ENCODE measurements around the gene TBXAS1.

Gene TBXAS1

DNA sequence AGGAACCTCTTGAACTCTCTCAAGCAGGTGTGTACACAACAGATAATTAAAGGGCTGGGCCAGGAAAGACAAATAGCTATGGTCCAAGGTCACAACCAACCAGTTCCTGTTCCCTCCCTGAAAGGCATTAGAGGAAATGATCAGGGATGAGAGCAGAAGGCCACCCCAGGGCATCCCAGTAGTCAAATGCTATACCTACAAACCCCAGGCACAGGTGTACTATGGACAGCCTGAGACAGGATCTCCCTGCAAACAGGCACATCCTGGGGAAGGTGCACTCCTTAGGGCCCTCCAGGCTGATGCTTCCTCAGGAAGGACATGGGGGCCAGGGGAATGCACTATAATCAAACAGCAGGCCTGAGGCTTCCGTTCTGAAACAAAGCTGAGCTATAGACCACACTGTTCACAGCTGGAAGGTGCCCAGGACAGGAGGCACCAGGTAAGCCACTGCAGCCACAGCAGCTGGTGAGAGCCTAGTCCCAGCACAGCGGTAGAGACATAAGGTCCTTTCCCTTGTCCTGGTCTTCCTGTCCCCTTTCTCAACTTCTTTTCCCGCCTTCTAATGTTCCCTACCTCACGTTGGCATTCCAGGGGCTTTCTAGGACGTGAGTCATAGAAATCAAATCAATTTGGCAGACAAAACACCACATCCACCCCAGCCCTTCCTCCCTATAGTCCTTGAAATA lies 220.4 kb downstream of the TBXAS1 start:
- no peak overlapping the region for H3K9ac ChIP-seq (ENCODE audit: low read length)
- H3K4me1 ChIP-seq (ENCODE audit: control insufficient read depth, insufficient read depth, low read length) = peaks cover 26% of the 10 kb centered on the region
- H3K27me3 ChIP-seq (ENCODE audit: control insufficient read depth, insufficient read depth, low read length) = no peaks in the 10 kb centered on the region
- no peaks in the 10 kb centered on the region for H3K36me3 ChIP-seq (ENCODE audit: control insufficient read depth, insufficient read depth, low read length)
- no peak overlapping the region for H3K4me3 ChIP-seq (ENCODE audit: low read length)
- no peaks in the 10 kb centered on the region for H3K9me3 ChIP-seq (ENCODE audit: control insufficient read depth, low read length)

DNA sequence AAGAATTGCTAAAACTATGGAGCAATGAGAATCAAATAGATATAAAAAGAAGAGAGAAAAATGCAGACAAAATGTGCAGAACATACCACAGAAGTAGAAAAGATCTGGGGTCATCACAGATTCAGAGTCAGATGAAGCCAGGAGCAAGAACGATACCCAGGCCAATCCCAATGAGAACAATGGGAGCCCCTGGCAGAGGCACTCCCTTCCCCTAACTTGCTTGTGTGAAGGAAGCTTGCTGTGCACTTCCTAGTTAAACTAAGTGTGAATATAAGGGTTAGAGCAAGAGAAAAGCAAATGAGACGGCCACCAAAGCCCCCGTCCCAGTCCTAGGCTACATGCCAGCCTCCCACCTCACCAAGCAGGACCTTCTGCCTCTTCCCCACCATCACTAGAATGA lies 221.0 kb downstream of the TBXAS1 start:
- Histone ChIP-seq H3K9ac (ENCODE audit: low read length) (no peak overlapping the region), H3K27me3 (ENCODE audit: control insufficient read depth, insufficient read depth, low read length) (no peaks in the 10 kb centered on the region), H3K9me3 (ENCODE audit: control insufficient read depth, low read length) (no peaks in the 10 kb centered on the region), H3K36me3 (ENCODE audit: control insufficient read depth, insufficient read depth, low read length) (no peaks in the 10 kb centered on the region), H3K4me1 (ENCODE audit: control insufficient read depth, insufficient read depth, low read length) (peaks cover 26% of the 10 kb centered on the region), H3K4me3 (ENCODE audit: low read length) (no peak overlapping the region)

DNA sequence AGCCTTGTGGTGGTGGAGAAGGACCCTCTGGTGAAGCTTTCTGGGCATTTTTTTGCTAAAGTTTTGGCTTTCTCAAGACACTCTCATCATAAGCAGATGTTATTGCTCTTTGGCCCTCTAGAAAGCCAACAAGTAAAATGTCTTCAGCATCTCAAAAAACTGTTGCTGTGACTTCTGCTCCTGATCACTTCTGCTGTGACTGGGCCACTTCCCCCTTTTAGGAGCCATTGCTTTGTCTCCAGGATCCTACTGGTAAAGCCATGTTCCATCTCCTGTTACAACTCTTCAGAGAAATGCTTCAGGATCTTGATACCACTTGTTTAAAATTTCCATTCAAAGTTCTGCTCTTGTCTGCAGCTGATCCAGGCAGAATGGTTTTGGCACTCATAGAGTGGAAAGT lies 222.8 kb downstream of the TBXAS1 start:
- Histone ChIP-seq H3K36me3 (ENCODE audit: control insufficient read depth, insufficient read depth, low read length) (peaks cover 1% of the 10 kb centered on the region), H3K27me3 (ENCODE audit: control insufficient read depth, insufficient read depth, low read length) (no peaks in the 10 kb centered on the region), H3K4me3 (ENCODE audit: low read length) (no peak overlapping the region), H3K9me3 (ENCODE audit: control insufficient read depth, low read length) (no peaks in the 10 kb centered on the region), H3K4me1 (ENCODE audit: control insufficient read depth, insufficient read depth, low read length) (peaks cover 26% of the 10 kb centered on the region), H3K9ac (ENCODE audit: low read length) (no peak overlapping the region)

DNA sequence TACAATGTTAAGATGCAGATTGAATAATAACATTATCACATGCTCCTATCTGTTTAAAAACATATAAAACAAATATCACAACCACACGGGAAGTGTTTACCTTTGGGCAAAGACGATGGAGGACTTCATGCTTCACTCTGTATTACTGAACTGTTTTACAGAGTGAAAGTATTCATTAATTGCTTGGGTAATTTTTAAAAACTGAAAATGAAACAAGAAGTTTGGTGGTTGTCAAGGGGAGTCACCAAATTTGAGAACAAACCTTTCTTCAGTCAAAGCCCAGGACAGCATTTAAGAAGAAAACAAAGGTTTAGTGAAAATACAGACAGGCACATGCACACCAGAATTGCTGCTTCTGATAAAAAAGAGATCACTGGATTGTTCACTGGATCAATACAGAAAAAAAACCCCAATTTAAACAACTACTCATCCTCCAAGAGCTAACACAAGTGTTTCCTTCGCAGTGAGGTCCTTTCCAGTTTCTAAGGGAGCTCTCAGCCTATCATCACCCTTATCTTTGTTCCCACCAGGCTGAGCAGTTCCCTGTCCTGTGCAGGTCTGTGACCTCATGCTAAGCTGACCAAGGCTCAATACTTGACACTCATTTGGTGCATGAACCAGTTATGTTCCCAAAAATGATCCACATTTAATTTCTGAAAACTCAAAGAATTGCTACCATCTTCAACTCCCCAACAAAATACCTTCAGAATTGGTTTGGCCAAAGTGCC lies 224.9 kb downstream of the TBXAS1 start:
- peaks cover 8% of the 10 kb centered on the region for H3K36me3 ChIP-seq (ENCODE audit: control insufficient read depth, insufficient read depth, low read length)
- H3K9ac ChIP-seq (ENCODE audit: low read length) = no peak overlapping the region
- H3K4me3 ChIP-seq (ENCODE audit: low read length) = no peak overlapping the region
- no peaks in the 10 kb centered on the region for H3K9me3 ChIP-seq (ENCODE audit: control insufficient read depth, low read length)
- peaks cover 33% of the 10 kb centered on the region for H3K4me1 ChIP-seq (ENCODE audit: control insufficient read depth, insufficient read depth, low read length)
- no peaks in the 10 kb centered on the region for H3K27me3 ChIP-seq (ENCODE audit: control insufficient read depth, insufficient read depth, low read length)

DNA sequence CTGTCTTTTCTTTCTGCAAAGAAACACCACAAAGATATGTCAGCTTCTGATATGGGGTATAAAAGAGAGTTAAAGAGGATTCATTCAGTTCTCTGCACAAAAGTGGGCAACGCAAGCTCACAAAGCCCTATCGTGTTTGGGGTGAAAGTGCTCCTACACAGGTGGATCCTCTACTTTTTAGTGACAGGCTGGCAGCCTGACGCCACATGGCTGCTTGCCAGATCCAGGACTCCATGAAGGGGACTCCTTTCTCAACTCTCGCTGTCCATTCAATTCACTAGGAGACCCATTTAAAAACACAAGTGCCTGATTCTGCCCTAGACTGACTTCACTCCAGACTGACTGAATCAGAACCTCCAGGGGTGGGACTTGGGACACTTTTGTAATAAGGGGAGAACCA lies 225.7 kb downstream of the TBXAS1 start:
- H3K36me3 ChIP-seq (ENCODE audit: control insufficient read depth, insufficient read depth, low read length) = peaks cover 8% of the 10 kb centered on the region
- H3K27me3 ChIP-seq (ENCODE audit: control insufficient read depth, insufficient read depth, low read length) = no peaks in the 10 kb centered on the region
- H3K4me1 ChIP-seq (ENCODE audit: control insufficient read depth, insufficient read depth, low read length) = peaks cover 32% of the 10 kb centered on the region
- no peak overlapping the region for H3K4me3 ChIP-seq (ENCODE audit: low read length)
- no peaks in the 10 kb centered on the region for H3K9me3 ChIP-seq (ENCODE audit: control insufficient read depth, low read length)
- no peak overlapping the region for H3K9ac ChIP-seq (ENCODE audit: low read length)

DNA sequence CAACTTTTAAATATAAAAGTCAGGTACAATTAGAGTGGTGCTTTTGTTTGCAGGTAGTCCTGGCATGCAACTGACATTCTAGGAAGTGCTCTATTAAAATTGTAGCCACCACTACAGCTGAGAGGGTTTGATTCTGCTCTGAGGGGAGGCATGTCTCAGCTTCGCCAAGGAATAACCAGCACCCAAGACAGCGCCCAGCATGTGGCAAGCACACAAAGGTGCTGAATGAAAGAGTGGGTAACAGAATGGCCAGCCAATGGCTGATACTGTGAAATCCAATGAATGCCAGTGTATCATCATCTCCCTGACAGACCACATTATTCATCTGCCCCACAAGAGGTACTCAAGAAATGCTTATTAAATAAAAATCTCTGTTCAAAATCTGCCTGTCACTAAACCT lies 226.8 kb downstream of the TBXAS1 start:
- Histone ChIP-seq H3K9ac (ENCODE audit: low read length) (no peak overlapping the region), H3K36me3 (ENCODE audit: control insufficient read depth, insufficient read depth, low read length) (peaks cover 8% of the 10 kb centered on the region), H3K4me1 (ENCODE audit: control insufficient read depth, insufficient read depth, low read length) (peaks cover 38% of the 10 kb centered on the region)

DNA sequence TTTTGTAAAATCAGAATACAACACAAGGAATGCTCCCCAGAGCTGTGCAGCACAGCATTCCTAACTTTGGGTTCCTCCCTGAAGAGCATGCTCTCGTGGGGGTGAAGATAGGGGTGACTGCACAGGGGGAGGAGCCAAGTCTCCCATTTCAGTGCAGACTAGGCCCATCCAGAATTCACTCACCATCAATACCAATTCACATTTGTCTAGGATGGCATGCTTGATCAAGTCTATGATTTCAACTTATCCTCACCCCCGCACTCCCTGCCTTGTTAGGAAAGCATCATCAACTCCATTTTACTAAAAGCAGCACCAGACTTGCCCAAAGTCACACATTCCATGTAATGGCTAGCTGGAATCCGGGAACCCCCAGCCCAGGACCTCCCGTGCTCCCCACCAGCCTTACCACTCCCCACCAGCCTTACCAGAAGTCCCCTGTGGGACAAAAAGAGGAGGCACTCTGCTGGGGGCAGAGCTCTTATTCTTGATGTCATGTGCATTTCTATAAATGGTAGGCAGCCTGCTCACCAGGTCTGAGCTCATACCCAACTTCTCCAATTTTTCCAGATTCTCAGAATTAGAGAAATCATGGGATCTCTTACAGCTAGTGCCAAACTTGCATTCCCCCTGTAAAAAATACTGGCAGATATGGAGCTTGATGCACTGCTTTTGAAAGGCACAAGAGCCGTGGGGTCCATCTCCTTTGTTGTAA lies 227.5 kb downstream of the TBXAS1 start:
- H3K36me3 ChIP-seq (ENCODE audit: control insufficient read depth, insufficient read depth, low read length) = peaks cover 8% of the 10 kb centered on the region
- H3K4me1 ChIP-seq (ENCODE audit: control insufficient read depth, insufficient read depth, low read length) = peaks cover 45% of the 10 kb centered on the region
- H3K27me3 ChIP-seq (ENCODE audit: control insufficient read depth, insufficient read depth, low read length) = no peaks in the 10 kb centered on the region
- H3K4me3 ChIP-seq (ENCODE audit: low read length) = no peak overlapping the region
- no peaks in the 10 kb centered on the region for H3K9me3 ChIP-seq (ENCODE audit: control insufficient read depth, low read length)
- no peak overlapping the region for H3K9ac ChIP-seq (ENCODE audit: low read length)

More for the DNA sequence above, 226.8 kb downstream of the TBXAS1 start:
- no peaks in the 10 kb centered on the region for H3K9me3 ChIP-seq (ENCODE audit: control insufficient read depth, low read length)
- H3K4me3 ChIP-seq (ENCODE audit: low read length) = no peak overlapping the region
- H3K27me3 ChIP-seq (ENCODE audit: control insufficient read depth, insufficient read depth, low read length) = no peaks in the 10 kb centered on the region

DNA sequence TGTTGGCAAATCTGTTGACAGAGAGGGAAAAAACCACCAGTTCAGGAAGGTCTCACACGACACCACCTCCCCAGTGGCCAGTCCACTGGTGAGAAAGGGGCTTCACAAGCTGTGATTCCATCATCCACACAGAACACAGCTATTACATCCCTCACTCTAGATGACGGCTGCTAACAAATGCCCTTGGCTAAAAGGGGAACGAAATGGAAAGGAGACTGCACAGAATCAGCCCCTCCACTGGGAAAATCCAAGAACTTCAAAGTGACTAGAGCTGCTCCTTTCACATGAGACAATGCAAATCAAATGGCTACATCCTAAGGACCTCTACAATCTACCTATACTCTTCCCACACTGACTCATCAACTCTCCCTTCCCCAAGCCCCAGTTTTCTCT lies 228.1 kb downstream of the TBXAS1 start:
- Histone ChIP-seq H3K9me3 (ENCODE audit: control insufficient read depth, low read length) (no peaks in the 10 kb centered on the region), H3K36me3 (ENCODE audit: control insufficient read depth, insufficient read depth, low read length) (peaks cover 8% of the 10 kb centered on the region), H3K4me1 (ENCODE audit: control insufficient read depth, insufficient read depth, low read length) (peaks cover 49% of the 10 kb centered on the region), H3K9ac (ENCODE audit: low read length) (no peak overlapping the region), H3K27me3 (ENCODE audit: control insufficient read depth, insufficient read depth, low read length) (no peaks in the 10 kb centered on the region), H3K4me3 (ENCODE audit: low read length) (no peak overlapping the region)

DNA sequence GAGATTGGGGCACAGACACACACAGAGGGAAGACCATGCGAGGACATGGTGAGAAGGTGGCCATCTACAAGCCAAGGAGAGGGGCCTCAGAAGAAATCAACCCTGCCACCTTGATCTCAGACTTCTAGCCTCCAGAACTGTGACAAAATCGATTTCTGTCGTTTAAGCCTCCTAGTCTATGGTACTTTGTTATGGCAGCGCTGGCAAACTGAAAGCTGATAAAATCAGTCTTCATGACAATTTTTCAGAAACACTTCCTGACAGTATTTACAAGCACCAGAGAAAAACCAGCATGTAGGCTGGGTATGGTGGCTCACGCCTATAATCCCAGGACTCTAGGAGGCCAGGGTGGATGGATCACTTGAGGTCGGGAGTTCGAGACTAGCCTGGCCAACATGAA lies 229.5 kb downstream of the TBXAS1 start:
- no peaks in the 10 kb centered on the region for H3K9me3 ChIP-seq (ENCODE audit: control insufficient read depth, low read length)
- no peaks in the 10 kb centered on the region for H3K27me3 ChIP-seq (ENCODE audit: control insufficient read depth, insufficient read depth, low read length)
- H3K36me3 ChIP-seq (ENCODE audit: control insufficient read depth, insufficient read depth, low read length) = peaks cover 8% of the 10 kb centered on the region
- H3K4me3 ChIP-seq (ENCODE audit: low read length) = no peak overlapping the region
- H3K4me1 ChIP-seq (ENCODE audit: control insufficient read depth, insufficient read depth, low read length) = peaks cover 49% of the 10 kb centered on the region
- H3K9ac ChIP-seq (ENCODE audit: low read length) = no peak overlapping the region

DNA sequence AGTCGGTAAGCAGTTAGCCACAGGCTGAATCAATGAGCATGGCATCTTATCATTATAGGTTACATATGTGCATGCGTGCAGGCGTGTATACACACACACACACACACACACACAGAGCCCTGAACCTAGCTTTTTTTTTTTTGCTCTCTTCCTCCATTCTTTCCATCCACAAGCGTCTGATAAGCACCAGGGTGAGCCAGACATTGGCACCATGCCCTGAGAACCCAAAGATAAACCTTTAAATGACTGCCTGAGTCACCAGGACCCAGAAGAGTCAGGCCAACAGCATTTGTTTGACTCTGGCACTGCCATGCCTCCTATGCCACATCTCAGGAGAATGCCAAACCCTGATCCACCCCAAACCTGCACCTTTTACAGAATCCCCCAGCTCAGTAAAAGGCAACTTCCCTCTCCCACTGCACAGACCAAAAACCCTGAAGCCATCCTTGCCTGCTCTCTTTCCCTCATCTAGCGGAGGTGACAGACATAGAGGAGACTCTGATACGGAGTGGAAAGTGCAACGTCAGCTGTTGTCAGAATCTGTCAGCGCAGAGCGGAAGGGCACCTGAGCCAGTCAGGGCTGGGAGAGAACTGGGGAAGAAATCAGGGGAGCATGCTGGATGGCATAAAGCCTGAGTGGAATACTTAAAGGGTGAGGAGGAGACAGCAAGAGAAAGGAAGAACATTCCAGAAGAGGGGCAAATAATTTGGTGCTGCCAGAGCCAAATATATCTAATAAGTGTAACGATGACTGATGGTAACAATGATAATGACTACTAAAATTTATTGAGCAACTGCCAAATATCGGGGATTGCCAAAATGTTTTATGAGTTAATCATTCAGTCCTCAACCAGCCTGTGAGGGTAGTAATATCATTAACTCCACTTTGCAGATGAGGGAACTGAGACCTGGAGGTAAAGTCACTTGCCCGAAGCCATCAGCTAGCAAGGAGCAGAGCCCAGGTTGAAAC lies 230.5 kb downstream of the TBXAS1 start:
- Histone ChIP-seq H3K4me3 (ENCODE audit: low read length) (peak overlapping the region; percentile 10), H3K36me3 (ENCODE audit: control insufficient read depth, insufficient read depth, low read length) (peaks cover 8% of the 10 kb centered on the region), H3K9me3 (ENCODE audit: control insufficient read depth, low read length) (no peaks in the 10 kb centered on the region), H3K27me3 (ENCODE audit: control insufficient read depth, insufficient read depth, low read length) (no peaks in the 10 kb centered on the region), H3K9ac (ENCODE audit: low read length) (peak overlapping the region; percentile 11), H3K4me1 (ENCODE audit: control insufficient read depth, insufficient read depth, low read length) (peaks cover 43% of the 10 kb centered on the region)

DNA sequence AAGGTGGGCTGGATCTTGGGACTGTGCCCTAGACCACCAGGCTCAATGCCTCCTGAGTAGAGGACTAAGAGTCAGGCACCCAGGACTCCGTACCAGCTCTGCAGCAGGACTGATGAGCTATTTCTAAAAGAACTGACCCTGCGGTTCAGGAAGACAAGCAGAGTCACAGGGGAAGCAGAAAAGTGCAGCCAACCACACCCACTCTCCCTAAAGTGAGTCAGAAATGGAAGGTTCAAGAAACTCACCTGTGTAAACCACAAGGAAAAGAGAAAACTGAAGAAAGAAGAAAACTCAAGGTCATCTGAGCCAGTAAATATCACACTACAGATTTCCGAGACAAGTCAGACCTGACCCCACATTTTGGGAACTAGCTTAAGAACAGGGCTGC lies 231.2 kb downstream of the TBXAS1 start:
- peaks cover 8% of the 10 kb centered on the region for H3K36me3 ChIP-seq (ENCODE audit: control insufficient read depth, insufficient read depth, low read length)
- H3K9ac ChIP-seq (ENCODE audit: low read length) = peak overlapping the region; percentile 11
- no peaks in the 10 kb centered on the region for H3K9me3 ChIP-seq (ENCODE audit: control insufficient read depth, low read length)
- H3K27me3 ChIP-seq (ENCODE audit: control insufficient read depth, insufficient read depth, low read length) = no peaks in the 10 kb centered on the region
- H3K4me1 ChIP-seq (ENCODE audit: control insufficient read depth, insufficient read depth, low read length) = peaks cover 43% of the 10 kb centered on the region
- H3K4me3 ChIP-seq (ENCODE audit: low read length) = peak overlapping the region; percentile 10

Data from mucosa of stomach (tissue), 1 donor.